GM19324 (cell line): ENCODE measurements around the gene ANTKMT.

Experiments
- ATAC-seq: cut with Tn5 transposase; IDR thresholded peaks from one replicate; pipeline ENCODE4 v1.9.1; 2021; ENCODE audit warnings: mild to moderate bottlenecking, moderate library complexity; ENCODE audit not compliant: unreplicated experiment, low FRiP score

ANTKMT gene

DNA sequence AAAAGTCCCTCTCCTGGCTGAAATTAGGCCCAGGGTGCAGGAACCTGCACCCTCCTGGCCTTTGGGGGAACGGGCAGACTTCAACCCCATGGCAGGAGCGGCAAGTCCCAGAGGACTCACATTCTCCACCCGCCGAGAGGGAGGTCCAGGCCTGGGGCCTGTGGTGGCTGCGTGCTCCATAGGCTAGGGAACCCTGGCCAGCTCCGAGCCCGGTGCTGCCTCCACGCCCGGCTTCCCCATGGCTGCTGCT, 5.2 kb downstream of the ANTKMT start:
- no peak for ATAC-seq

DNA sequence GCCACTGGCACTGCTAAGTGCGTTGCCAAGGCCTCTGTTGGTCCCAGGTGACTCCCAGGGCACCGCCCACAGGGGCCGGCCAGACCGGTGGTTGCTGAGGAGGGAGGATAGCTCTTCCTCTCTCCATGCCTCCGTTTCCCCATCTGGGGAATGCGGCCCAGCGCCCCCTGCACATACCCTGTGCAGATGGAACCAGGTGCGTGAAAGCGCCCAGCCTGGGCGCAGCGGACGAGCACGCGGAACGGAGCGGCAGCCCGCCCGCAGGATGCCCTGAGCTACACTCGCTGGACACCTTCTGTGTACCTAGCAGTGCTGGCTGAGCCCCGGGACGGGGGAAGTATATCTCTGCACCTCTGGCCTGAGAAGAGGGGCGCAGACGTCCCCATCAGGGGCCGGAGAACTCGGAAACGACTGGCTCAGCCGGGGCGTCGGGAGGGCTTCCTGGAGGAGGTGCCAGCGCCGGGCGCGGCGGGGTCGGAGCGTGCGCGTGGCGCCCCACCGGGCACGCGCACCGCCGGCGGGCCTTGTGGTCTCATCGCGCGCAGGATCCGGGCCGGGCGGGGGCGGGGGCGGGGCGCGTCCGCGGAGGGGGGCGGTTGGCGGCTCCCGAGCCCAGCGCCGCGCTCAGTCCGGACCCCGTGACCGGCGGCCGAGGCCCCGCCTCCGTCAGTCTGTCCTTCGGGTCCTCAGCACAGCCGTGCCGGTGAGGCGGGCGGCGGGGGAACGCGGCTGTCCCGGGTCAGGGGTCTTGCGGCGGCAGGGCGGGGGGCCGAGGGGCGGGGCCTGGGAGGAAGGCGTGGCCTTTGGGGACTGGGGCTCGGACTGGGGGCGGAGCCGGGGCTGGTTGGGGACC, 5.7 kb downstream of the ANTKMT start, which contains the start of the genes CCDC78 and HAGHL:
CCDC78 (minus strand) TSS at position 6 of the 853 bp plus-strand sequence. CDS start 76 bp downstream, outside the sequence.
HAGHL (plus strand) TSS at position 669 of the 853 bp plus-strand sequence. CDS start 404 bp downstream, outside the sequence.
- ATAC-seq = no peak

DNA sequence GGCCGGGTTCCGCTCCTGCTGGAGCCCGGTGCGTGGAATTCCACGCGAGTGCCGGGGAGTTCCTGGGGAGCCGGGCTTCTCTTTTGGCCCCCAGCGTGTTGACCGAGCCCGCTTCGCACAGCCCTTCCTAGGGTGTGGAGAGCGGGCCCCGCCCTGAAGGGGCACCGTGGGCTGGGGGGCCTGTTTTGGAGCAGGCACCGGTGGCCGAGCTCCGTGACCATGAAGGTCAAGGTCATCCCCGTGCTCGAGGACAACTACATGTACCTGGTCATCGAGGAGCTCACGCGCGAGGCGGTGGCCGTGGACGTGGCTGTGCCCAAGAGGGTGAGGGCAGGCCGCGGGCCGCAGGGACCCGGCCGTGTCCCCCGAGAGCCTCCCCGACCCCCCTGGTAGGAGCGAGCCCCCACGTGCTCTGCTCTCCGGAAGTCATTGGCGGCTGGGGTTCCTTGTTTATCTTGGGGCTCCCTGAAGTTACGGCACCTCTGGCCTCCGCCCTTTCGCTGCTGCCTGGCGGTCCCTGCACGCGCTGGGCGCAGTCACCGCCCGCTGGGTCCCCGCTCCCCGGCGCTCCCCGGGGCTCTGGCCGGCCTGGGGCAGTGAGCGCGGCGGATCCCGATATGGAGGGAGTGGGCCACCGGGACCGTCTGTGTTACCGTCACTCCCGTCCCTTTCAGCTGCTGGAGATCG, 6.5 kb downstream of the ANTKMT start:
- ATAC-seq = no peak

DNA sequence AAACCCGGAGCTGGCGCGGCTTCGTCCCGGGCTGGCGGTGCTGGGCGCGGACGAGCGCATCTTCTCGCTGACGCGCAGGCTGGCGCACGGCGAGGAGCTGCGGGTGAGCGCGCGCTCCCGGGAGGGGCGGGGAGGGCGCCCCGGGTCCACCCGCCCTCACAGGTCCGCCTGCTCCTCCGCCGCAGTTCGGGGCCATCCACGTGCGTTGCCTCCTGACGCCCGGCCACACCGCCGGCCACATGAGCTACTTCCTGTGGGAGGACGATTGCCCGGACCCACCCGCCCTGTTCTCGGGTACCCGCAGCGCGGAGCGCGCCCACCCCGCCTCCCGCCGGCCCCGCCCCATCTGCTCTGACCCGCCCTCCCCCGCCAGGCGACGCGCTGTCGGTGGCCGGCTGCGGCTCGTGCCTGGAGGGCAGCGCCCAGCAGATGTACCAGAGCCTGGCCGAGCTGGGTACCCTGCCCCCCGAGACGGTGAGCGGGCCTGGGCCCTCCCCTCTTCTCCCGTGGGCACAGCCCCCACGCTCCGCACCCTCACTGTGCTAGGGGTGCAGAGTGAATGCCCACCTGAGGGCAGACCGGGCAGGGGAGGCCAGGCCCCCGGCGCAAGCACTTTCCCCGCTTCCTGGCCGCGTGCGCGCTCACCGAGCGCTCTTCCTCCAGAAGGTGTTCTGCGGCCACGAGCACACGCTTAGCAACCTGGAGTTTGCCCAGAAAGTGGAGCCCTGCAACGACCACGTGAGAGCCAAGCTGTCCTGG, 7.4 kb downstream of the ANTKMT start:
- no peak for ATAC-seq

DNA sequence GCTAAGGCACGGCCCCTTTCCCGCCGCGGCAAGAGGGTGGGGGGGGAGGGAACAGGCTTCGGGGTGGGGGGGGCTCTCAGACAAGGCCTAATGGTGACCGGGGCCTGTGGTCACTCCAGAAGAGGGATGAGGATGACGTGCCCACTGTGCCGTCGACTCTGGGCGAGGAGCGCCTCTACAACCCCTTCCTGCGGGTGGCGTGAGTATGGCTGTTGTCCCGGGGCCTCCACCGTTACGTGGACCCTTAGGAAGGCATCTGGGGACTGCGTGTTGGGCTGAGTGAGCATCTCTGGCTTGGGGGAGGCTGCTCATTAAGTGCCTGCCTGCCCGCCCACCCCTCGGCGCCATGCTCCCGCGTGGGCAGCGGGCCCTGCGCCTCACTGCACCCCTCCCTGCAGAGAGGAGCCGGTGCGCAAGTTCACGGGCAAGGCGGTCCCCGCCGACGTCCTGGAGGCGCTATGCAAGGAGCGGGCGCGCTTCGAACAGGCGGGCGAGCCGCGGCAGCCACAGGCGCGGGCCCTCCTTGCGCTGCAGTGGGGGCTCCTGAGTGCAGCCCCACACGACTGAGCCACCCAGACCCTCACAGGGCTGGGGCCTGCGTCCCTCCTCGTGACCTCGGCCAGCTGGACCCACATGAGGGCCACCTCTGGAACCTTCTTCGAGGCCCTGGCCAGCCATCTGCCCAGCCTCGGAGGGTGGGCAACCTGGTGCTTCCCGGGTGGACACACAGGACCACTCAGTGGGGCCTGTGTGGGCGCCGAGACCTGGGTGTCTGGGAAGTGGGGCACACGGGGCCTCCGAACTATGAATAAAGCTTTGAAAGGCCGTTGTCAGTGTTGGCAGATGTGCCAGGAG, 8.2 kb downstream of the ANTKMT start:
- no peak for ATAC-seq

DNA sequence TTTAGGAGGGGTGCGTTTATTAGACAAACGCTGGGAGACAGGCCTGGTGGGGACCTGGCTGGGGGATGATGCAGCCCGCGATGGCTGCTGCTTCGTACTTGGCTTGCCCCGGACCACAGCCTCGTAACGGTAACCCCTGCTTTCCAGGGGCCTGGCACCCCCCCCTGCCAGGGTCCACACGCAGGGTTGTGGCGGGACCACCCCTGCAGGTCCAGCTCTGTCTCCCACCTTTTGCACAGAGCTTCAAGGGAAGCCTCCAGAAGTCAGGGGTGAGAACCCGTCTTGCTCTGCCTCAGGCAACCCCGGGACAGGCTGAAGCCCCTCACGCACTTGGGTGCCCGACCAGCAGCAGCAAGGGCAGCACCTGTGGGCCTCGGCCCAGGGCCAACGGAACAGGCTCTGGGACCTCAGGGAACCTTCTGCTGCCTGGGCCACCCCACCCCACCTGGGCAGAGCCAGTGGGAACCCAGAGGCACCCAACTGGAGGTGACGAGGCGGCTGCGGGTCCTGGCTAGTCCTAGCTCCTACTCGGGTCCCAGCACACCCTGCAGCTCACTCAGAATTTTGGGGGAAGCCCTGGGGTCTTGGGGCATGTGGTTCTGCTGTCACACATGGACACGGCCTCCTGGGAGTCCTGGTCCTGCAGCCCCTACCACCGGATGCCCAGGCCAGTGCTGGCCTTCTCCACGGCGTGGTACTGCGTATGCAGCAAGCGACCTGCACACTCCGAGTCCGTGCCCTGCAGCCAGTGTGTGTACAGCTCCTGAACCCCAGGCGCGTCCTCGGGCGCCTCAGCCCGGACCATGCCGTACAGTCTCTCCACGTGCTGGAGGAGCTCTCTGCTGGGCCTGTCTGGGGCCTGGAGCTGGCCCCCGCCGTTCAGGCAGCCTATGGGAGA, 9.1 kb downstream of the ANTKMT start:
- ATAC-seq = no peak

DNA sequence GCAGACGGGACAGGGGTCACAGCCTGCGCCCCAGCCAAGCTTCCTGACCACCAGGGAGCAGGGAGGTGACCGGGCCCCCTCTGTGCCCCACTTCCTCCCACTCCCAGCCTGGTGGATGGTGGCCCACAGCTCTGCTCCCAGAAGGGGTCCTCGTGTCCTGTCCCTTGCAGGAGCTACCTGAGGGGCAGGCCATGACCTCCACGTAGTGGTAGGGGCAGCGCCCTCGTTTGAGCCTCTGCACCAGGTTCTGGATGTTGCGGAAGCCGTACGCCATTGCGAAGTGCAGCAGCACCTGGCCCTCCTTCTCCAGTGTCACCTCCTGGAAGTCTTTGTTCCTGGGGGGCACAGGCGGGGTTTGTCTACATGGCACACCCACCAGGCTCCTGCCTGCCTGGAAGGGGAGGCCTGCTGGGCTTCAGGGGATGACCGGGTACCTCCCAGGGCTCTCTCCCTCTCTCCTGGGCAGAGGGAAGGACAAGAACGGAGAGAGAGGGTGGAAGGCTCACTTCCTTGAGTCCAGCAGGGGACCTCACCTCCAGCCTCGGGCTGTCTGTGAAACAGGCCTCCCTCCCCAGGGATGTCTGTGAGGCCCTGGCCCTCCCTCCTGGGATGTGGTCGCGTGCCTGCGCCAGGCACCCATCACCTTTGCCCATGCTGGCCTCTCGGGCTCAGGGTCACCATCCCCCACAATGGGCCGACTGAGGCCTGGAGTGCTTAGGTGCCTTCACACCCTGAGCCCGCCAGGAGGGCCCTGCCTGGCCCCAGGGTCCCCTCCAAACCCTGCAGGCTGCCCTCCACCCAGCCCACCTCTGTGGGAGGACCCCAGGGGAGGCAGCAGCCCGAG, 9.9 kb downstream of the ANTKMT start:
- ATAC-seq = no peak

DNA sequence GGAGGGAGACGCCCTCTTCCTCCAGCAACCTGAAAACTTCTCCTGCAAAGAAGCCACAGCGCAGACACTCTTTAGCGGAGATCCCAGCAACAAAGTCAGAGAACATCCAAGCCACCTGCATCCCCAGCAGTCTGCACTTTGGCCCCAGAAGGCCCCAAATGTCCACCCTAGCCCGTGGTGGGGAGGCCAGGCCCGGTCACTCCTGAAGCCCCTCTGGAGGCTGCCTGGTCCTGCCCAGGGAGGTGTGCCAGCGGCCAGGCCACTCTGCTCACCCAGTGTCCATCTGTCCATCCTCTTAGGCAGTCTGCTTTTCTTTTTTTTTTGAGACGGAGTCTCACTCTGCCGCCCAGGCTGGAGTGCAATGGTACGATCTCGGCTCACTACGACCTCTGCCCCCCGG, 11.4 kb downstream of the ANTKMT start:
- ATAC-seq = no peak

DNA sequence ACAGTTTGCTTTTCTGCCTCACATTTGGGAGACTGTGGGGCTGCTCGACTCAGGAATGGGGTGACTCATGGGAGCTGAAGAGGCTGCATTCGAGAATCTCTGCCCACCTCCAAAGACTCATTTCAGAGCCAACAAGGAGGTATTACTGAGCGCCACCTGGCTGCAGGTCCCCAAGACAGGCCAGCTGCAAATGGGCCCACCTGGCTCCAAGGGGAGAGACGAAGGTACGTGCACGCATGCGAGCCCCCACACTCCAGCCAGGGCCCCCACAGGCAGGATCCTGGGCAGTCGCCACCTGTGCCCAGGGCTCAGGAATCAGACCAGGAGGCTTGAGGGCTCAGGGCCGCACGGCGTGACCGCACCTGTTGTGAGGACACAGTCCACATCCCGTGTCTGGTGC, 12.0 kb downstream of the ANTKMT start:
- ATAC-seq = no peak

DNA sequence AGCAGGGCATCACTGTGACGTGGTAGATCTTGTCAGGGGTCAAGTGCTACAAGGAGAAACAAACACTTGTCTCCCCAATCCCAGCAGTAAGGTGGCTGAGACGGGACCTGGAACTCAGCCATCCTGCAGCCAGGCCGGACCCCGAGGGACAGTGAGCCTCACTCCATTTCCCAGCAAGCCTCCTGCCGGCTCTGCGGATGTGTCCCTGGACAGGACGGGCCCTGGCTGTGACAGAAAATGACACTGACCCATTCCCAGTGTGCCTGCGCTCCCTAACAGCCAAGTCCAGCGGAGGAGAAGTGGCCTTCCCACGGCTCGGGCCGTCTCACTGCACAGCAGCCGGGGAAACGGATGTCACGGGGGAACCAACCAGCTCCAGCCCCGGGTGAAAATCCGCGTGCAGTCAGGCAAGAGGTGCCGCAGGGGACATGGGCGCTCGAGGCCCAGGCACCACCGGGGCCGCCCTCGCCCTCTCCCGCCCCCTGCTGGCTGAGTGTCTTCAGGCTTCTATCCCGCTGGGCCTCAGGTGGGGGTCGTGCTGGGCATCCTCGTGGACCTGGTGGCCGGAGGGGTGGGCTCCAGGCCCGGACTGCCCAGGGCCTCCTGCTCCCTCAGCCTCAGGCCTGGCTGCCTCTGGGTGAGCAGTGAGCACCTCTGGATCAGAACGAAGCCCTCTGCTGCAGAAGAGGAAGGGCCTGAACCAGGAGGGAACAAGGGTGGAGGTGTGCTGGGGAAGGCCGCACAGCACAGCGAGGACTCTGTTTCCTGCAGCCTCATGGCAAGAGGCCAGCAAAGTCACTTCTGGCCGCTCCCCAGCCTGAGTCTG, 12.6 kb downstream of the ANTKMT start:
- ATAC-seq = no peak

DNA sequence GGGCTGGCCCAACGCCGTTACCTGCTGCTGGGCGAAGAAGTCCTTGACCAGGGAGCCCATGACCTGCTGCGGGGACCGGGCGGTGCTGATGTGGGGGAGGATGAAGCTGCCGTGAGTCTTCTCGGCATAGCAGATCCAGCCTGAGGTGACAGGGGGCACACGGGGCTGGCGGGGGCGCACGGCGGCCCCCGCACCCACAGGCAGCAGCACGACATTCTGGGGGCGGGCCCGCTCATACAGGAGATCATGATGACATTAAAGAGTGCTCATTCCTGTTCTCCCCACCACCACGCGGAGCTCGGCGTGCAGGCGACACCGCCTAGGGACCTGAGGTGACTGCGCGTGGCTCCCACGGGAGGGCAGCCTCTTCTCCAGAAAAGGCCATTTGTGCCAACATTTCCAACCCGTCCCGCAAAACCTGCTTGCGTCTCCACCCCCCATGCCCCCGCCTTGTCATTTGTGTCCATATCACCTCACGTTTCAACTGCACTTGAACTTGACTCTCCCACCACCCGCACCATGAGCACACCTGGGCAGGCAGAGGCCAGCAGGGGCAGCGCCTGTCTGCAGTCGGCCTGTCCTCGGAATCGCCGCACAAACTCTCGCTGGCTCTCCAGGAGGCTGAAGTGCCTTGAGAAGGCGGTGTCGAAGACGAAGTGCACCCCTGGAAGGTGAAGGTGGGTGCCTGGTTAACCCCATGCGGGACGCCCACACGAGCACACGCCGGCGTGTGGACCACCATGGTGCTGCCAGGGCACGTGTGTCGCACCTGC, 13.4 kb downstream of the ANTKMT start:
- no peak for ATAC-seq

DNA sequence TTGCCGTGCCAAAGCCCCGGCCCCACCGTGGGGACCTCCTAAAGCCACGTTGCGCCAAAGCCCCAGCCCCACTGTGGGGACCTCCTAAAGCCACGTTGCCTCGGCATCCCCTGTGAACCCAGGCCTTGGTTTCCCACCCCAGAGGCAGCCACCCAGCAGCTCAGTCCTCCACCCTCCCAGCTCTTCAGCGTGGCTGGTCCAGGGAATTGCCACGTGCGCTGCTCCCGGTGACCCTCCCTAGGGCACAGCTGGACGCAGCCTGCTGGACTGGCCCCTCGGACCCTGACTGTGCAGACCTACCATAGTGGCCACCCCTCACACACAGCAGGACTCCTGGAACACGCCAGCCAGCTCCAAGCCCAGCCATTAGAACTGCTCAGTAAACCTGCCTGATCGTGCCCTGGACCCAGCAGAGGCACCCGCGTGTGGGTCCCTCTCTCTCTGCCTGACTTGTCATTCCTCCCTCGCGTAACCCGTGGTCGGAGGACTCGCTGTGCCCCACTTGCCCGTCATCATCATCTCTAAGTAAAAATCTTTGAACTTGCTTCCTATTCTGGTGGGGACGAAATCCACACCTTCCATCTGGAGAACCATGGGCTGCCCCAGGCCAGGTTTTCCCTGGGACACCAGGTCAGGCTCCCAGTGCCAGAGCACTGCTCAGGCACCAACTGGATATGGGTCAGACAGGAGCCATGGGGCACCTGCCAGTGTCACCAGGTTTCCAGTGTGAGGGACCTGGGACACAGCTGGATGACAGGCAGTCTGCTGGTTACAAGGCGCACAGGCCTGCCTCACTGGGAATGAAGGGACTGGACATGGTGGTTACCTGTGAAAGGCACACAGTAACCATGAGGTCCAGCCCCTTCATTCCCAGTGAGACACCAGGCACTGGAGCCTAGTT, 14.3 kb downstream of the ANTKMT start:
- ATAC-seq = no peak

DNA sequence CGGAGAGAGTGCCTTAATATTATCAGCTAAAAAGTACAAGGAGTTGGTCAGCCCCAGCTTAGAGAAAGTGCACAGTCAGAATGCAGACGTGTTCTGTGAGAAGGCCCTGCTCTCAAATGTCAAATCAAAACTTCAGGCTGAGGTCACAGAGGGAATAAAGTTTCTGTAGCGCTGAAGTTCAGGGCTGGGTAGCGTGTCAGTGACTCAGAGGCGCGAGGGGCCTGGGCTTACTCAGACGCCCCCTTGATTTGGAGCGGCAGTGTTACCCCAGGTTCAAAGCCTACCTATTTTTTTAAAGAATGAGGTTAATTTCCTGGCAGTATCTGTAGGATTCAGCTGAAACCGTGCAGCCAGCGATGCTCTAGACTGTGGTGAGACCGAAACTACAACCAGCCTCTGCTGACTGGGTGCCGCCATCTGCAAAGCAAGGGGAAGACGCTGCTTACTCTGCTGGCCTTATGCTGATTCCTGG, 15.1 kb downstream of the ANTKMT start:
- ATAC-seq = no peak

DNA sequence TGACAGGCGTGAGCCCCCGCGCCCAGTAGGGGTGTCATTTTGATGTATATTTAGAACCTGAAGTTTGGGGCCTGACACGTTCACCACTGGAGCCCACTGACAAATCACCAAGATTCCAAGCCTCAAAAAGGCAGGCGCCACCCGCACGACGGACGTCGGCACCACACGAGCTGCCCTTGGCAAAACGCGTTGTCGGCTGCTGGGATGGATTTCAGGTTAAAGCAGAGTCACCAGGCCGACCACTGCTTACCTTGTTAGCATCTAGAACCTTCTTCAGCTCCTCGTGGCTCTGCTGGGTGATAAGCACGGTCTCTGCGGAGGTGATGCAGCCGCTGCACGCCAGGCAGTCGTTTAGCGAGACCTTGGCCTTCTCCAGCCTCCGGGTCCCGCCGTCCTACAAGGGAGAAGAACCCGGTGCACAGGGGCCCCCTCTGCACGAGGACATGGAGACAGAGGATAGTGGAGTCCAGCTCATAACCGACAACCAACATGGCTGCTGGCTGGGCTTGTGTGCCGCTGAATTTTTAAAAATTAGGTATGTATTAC, 16.1 kb downstream of the ANTKMT start:
- no peak for ATAC-seq
